HG02938 (cell line): ENCODE results near the gene FUT7.
"Not testable (repeated sequence)": the region's sequence is repeated elsewhere in the genome, so short reads cannot be mapped to it uniquely, and the experiment has no call there.

Experiments used
- ATAC-seq: cut with Tn5 transposase; IDR thresholded peaks from one replicate; pipeline ENCODE4 v1.9.1; 2021; ENCODE audit warnings: mild to moderate bottlenecking, moderate library complexity; ENCODE audit not compliant: unreplicated experiment

Gene FUT7

DNA sequence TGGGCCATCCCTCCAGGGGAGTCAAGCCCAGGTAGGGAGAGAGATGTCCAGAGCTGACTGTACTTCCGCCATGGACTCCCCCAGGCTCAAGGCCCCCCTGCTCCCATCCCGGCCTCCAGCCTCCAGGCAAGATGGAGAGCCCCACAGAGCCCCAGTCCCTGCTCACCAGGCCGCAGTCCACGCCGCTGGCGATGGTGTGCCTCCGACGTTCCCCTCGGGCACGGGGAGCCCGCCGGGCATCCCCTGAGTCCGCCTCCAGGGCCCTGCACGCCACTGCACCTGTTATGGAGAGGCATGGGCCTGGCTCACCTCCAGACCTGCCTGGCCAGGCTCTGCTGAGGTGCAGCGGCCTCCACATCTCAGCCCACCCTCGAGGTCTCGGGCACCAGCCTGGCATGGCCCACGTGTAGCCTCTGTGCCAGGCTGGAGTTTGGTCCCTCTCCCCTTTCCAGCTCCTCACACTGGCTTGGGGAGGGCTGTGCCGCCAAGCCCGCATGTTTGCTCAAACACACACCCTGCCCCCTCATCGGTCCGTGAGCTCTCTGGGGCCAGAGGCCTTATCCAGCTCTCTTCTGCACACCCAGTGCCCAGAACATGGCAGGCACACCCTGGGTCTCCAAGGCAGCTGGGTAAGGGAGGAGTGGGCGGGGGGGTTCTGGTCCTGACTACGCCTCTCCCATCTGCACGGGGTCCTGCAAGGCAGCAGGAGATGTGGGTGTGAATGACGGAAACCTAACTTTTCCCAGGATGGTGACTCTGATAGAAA lies 34.4 kb upstream of the FUT7 start:
- no peak for ATAC-seq

DNA sequence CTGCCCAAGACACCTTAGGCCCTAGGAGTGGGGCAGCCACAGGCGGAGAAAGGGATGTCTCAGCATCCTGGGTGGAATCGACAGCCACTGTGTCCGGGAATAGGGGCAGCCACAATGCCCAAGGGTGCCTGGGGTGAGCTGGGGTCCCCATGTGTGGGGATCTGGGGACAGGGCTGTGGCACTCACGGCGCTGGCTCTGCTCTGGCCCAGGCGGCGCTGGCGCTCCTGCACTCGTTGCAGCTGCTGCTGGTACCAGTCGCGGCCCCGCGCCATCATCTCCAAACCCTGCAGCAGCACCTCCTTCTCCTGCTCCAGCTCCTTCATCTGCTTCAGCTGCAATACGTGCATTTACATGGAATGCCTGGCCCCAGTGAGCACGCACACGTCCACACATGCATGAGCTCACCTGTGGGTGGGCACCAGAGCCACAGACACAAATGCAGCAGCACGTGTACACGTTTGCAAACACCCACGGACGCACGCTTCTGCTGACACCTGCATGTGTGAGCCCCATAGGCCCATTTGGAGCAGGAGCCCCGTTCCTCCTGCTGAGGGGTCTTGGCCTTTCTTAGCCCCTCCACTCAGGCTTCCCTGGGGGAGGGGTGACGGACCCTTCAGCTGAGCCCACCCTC lies 33.6 kb upstream of the FUT7 start:
- ATAC-seq, result no peak

DNA sequence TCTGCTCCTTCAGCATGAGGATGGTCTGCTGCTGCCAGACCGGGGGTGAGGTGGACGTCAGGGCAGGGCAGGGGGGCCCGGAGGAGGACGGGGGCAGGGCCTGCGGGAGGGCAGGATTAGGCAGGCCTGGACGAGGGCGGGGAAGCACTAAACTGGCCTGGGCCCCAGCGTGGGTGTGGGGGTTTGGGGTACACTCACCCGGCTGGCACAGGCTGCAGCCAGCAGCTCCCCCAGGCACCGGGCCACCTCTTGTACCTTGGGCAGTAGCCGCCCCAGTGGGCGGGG lies 32.9 kb upstream of the FUT7 start:
- no peak for ATAC-seq

DNA sequence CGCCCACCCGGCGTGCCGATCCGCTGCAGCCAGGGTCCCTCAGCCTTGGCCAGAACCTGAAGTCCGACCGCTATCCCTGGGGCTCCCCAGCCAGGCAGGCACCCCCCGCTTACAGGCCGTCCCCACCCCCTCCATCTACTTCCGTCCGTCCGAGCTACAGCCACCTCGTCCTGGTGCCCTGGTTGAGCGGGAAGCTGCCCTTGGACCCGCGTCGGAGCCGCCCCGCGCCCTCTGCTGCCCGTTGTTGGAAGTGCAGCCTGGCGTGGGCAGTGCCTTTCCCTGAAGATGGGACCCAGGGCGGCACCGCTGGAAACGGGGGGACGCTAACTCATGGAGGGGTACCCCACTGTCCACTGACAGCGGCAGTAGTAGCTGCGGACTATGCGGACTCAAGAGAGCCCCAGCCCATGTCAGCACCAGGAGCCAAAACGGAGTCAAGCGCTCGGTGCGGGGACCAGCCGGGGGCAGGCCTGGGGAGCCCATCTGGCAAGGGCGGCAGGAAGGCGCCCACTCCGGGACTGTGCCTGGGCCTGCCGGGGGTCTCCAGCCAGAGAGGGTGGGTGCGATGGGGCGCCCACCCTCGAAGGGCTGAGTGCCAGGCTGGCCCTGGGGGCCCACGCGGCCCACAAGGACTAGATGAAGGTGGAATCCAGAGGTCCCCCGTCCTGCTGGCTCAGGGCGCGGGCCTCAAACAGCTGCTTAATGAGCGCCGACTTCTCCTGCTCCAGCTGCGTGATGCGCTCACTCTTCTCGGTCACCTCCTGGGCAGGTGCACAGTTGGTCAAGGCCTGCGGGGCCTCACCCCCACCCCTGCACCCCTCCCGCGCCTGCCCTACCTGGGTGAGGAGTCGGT lies 32.4 kb upstream of the FUT7 start:
- no peak for ATAC-seq

DNA sequence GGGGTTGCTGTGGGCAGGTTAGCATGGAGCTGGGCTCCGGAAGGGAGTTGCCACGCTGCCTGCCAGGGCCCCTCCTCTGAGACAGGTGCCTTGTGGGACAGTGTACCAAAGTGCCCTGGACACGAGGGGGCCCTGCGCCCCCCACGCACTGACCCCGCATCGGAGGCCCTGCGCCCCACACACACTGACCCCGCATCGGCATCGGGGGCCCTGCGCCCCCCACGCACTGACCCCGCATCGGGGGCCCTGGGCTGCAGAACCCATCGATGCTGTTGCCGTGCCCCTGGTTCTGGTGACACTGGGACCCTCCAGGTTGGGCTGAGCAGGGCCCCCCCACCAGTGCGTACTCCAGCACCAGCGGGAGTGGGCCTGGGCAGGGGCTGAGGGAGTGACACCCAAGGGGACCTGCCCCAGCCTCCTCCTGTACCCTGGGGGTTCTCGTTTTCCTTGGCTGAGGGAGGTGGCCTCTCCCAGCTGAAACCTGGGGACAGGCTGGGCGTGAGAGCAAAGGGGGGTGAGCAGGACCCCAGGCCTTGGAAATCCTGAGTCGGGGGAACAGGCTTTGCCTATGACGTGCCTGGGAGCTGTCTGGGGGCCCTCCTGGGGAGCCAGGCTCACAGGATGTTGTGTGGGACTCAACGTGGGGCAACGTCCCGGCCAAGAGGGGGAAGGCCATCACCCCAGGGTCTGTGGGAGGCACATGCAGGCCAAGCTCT lies 31.6 kb upstream of the FUT7 start:
- ATAC-seq, result no peak

DNA sequence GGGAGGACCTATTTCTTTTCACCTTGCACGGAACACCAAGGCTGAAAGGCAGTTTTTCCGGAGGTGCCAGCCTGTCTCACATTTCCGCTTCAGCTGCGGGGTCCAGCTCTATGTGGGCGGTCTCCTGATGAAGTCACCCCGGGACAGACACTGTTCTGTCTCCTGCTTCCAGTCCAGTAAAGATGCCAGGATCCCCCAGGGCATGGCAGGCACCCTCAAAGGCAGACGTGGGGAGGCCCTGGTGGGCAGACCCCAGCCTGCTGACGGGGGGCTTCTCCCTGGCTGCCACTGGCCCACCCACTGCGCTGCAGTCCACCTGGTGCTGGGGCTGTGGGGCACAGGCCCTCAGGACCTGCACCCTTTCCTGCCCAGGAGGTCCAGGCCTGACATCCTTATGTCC lies 30.9 kb upstream of the FUT7 start:
- ATAC-seq, result not testable (repeated sequence)

DNA sequence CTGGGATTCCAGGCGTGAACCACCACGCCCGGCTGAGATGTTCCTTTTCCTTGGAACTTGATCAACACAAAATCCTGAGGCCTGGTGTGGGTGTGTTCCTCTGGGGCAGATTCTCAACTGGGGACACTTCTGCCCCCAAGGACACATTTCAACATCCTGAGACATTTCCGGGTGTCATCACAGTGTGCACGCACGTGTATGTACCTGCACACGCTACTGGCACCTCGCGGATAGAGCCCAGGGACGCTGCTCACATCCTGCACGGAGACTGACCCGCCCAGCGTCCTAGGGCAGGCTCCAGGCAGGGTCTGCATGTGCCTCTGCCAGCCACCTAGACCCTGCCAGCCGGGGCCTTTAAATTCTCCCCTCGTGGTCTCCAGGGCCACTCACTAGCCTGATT lies 30.5 kb upstream of the FUT7 start:
- no peak for ATAC-seq

DNA sequence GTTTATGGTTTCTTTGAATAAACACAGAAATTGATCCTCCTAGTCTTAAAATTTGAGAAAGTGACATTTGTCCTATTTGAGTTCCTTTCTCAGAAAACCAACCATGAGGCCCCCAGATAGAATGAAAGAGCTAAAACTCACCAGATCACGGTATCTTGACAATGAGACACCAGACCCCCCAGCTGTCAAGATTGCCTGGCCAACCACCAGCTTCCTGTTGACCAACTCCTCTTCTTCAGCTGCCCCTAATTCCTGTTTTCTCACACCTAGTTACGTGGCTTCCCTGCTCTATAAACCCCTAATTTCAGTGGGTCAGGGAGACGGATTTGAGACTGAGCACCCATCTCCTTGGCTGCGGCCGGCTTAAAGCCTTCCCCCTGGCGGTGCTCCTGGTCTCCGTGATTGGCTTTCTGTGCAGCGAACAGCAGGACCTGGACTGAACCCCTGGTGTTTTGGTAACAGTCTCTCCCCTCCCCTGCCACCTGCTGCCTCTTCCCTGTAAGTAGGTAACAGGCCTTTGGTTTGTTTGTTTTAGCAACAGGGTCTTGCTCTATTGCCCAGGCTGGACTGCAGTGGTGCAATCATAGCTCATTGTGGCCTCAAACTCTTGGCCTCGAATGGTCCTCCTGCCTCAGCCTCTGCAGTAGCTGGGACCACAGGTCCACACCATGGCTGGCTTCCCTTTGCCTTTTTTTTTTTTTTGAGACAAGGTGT lies 26.8 kb upstream of the FUT7 start:
- no peak for ATAC-seq

DNA sequence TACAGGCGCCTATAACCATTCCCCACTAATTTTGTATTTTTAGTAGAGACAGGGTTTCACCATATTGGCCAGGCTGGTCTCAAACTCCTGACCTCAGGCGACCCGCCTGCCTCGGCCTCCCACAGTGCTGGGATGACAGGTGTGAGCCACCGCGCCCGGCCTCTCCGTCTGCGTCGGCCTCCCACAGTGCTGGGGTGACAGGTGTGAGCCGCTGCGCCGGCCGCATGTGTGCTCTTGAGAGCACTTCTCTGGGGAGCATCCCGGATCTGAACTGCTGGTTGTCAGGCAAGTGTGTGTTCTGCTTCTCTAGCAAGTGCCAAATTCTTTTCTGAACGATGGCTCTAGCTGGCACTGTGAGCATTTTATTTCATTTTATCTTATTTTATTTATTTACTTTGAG lies 25.7 kb upstream of the FUT7 start:
- ATAC-seq, result no peak

DNA sequence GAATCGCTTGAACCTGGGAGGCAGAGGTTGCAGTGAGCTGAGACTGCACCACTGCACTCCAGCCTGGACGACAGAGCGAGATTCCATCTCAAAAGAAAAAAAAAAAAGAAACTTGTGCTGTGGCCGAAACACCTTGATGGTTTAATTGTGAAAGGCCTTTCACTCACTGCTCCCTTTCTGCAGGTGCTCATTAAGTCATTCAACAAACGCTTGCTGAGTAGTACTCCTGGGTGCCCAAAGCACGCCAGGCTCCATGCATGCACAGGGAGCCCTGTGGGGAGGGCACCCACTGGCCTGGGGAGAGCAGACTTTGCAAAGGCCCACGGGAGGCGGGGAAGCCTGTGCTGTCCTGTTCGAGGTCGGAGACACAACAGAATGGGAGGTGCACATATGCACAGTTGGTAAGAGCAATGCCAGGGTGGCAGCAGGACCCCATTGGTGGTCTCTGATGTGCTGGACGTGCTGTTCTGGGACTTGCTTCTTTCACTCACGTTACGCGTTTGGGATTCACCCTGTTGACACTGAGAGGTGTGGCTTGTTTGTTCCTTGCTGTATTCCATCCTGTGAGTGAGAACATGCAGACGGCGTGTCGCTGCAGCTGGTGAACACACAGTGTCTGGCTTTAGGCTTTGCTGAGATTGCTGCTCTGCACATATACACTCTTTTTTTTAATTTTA lies 25.0 kb upstream of the FUT7 start:
- ATAC-seq, result no peak

DNA sequence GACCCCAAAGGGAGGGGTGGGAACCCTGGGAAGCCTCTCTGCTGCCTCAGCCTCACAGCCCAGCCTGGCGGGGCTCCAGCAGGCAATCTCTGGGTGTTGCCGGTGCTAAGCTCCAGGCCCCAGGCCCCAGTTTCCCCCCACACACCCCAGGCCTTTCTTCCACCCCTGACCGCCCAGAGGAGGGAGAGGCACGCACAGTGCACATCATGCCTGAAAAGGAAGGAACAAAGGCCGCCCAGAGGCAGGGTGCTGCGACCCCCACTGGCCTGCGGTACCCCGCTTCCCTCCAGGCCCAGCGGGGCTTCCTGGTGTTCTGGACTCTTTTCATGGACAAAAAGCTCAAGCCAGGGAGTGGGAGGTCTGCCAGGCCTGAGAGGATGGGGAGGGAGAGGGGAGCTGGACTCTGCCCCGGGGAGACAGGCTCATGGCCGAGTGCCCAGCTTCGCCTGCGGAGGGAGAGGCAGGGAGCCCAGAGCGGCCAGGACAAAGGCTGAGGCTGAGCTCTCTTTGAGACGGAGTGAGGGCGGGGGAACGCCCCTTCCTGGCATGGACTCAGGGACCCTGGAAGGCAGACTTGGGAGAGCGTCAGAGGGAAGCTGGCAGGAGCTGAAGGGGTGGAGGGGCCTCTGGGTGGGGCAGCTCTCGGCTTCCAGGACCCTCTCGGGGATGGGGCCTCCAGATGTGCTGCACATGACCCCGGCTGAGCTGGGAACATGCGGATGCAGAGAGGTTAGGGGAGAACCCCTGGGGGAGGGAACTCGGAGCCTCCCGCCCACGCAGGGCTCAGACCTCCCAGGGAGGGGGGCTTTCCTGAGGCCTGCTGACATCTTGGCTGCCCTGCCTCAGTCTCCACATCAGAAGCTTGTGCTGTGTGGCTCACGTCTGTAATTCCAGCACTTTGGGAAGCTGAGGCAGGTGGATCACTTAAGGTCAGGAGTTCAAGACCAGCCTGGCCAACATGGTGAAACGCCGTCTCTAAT lies 23.8 kb upstream of the FUT7 start:
- no peak for ATAC-seq

DNA sequence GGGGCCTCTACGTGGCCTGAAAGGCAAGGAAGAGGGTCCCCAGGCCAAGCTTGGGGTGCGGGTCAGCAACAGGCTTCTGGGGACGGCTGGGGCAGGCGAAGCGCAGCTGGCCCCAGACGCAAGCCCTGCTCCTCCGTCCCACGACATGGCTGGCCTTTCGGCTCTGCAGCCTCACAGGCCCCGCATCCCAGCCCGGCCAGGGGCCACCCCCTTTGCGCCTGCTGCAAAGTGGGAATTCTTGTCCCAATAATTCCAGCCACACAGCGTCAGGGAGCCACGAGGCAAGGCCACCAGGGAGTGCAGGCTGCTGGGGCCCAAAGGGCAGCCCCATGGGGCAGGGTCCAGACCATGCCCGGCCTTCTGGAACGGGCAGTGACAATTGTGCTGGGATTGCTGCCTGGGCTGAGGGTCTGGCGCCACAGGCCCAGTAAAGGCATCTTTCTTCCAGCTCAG lies 23.1 kb upstream of the FUT7 start:
- ATAC-seq, result no peak

DNA sequence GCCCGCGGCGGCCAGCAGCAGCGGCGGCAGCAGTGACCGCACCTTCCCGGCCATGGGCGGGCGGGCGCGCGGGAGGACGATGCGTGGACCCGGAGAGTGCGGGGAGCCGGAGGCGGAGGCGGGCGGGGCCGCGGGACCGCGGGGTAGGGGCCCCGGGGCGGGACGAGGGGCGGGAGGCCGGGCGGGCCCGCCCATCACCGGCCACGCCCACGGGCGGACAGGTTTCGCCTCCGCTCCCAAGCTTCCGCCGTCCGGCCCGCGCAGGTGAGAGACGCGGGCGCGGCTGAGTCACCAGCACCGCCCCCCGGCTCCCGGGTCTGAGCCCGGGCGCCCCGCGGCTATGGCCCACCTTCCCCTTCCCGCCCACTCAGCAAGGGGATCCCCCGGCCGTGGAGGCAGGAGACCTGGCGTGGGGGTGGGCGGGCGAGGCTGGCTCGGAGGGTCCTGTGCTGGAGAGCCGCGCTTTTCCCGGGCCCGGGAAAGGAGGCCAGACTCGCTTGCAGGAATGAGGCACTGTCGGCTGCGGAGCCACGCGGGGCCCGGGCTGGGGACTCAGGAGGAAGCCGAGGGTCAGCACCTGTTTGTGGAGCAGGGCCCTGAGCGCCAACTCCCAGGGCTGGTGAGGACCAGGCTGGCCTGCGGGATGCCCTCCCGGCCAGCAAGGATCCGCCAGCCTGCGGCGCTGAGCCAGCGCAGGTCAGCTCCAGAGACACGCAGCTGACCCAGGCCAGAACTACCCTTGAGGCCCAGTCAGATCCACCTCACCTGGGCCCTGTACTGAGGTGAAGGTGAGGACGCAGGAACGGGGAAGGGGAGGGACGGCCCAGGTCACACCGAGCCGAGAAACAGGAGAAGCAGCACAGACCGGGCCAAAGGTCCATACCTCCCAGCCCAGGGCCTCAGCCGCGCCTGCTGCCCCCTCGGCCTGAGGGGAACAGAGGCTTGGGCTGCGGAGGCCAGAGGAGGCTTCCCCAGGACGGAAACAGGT lies 22.4 kb upstream of the FUT7 start, which contains the start of gene ENTPD2:
TSS of gene ENTPD2 (minus strand) at position 118 of the 988 bp plus-strand sequence. CDS start at position 54, 64 bp downstream.
- ATAC-seq, result no peak

DNA sequence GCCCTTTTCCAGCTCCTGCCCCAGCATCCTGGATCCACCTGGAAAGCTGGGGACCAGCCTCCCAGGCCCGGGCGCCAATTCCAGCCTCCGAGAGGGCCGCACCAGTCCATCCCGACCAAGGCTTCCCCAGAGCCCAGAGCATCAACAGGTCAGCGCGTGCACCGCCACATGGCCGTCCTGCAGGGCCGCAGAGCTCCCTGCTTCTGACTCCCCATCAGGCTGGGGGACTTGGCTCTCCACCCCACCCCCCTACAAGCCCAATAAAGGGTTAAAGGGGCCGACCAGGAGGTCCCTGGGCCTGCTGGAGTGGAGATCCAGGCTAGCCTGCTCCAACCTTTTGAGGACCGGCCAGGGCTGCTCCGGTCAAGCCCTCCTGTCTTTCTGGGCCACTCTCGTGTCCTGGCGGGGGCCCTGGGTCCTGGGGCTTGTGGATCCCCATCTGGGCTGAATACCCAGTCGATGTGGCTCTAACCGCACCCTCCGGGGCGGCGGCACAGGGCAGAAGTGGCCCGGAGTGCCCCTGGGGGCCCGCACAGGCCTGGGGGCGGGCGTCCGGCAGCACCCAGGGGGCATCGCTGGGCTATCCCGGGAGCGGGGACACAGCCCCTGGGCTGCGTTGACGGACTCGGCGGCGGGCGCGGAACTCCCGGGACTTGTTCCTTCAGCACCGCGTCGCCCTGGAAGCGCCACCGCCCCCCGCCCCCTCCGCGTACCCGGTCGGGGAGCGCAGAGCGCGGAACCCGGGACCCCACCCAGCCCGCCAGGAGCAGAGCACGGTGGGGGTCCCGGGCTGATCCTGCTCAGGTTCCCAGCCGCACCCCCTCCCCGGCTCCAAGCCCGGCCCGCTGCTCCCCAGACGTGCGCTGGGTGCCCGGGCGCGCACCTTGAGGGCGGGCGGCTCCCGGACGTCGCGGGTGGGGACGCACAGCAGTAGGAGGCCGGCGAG lies 21.4 kb upstream of the FUT7 start:
- no peak for ATAC-seq

DNA sequence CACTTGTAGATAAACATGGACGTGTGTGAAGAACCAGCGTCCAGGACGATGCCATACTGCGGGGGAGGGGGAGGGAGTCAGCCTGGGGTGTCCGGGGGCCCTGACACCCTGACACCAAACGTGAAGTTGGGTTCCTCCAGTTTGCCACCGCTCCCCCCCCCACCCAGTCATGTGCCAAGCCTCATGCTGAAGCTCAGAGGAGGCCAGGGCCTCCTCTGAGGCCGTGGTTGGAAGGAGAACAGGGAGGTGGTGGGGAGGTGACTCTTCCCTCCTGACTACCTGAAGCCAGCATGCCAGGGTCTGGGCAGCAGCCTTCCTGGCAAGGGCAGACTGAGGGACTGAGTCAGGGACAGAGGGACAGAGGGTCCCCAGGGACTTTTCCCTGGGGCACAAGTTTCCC lies 20.4 kb upstream of the FUT7 start:
- ATAC-seq, result no peak

DNA sequence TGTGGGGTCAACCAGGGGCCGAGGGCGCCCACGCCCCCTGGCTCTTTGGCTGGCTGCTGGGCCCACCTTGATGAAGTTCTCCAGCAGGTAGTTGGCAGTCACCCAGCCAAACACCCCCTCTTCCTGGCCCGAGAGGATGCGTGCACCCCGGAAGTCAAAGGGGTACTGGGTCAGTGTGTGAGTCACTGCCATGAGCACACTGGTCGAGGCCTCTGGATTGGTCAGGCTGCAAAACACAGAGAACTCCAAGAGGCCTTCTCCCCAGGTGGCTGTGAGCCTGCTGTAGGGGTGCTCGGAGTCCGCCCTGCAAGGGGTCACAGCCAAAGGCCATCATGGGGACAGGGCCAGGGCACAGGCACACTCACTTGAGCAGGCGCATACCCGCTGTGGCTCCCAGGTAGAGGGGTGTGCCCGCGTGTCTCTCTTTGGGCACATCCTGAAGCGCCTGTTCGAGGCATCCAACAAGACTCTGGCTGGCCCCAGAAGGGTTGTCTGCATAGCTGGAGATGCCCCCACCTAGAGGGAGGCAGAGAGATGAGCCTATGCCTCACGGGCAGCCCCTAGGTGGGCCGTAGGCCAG lies 19.3 kb upstream of the FUT7 start:
- no peak for ATAC-seq
